HepG2 (cell line): ENCODE results near the gene HPCAL4.

ENCODE experiments used
- ARID2 ChIP-seq: sonication (generic); formaldehyde crosslinking; IDR thresholded peaks from 2 replicates; pipeline ENCODE4 v1.8.1; 2022; ENCODE audit warnings: mild to moderate bottlenecking, missing genetic modification reagents, borderline replicate concordance
- CTCF ChIP-seq: sonication (generic); formaldehyde crosslinking; IDR thresholded peaks from 2 replicates; pipeline ENCODE4 v1.5.0; 2020; ENCODE audit warnings: mild to moderate bottlenecking, missing genetic modification reagents, moderate library complexity
- EP300 ChIP-seq, 3 experiments: sonication (generic) in 1 of 3; formaldehyde crosslinking in 1 of 3; IDR thresholded peaks; 2 replicates each; pipeline versions ENCODE4 v1.5.1 to v1.6.1; 2011 to 2020; ENCODE audit warnings: low read depth in 2 of 3, low read length in 2 of 3, borderline replicate concordance in 1 of 3, improper control_type of control experiment in 1 of 3, mild to moderate bottlenecking in 1 of 3, missing genetic modification reagents in 1 of 3, moderate library complexity in 1 of 3
- GZF1 ChIP-seq: sonication (generic); formaldehyde crosslinking; IDR thresholded peaks from 2 replicates; pipeline ENCODE4 v1.5.1; 2020; ENCODE audit warnings: mild to moderate bottlenecking, missing genetic modification reagents
- IRF9 ChIP-seq: sonication (generic); formaldehyde crosslinking; IDR thresholded peaks from 2 replicates; pipeline ENCODE4 v1.8.0; 2022; ENCODE audit warnings: missing genetic modification reagents, mild to moderate bottlenecking, borderline replicate concordance
- MXI1 ChIP-seq: IDR thresholded peaks from 3 replicates; pipeline ENCODE4 v1.6.1; 2012; ENCODE audit warnings: low read depth, low read length, inconsistent platforms, borderline replicate concordance
- NR3C1 ChIP-seq: sonication (generic); formaldehyde crosslinking; IDR thresholded peaks from 2 replicates; pipeline ENCODE4 v1.4.0; 2020; ENCODE audit warnings: missing genetic modification reagents
- SMC3 ChIP-seq: IDR thresholded peaks from 2 replicates; pipeline ENCODE4 v1.6.1; 2011; ENCODE audit warnings: low read length, improper control_type of control experiment
- SP1 ChIP-seq, 2 experiments: fragments of 450-650 bp in 1 of 2; sonication (generic) in 1 of 2; formaldehyde crosslinking in 1 of 2; IDR thresholded peaks; 2 replicates each; pipeline versions ENCODE4 v1.4.0 to v1.6.1; 2016 to 2020; ENCODE audit warnings: missing genetic modification reagents in 1 of 2
- YY1 ChIP-seq: IDR thresholded peaks from 2 replicates; pipeline ENCODE4 v1.6.1; 2011; ENCODE audit warnings: low read length, low read depth, moderate library complexity, mild to moderate bottlenecking; ENCODE audit not compliant: insufficient read depth, insufficient replicate concordance
- ZFP1 ChIP-seq: IDR thresholded peaks from 2 replicates; pipeline ENCODE4 v1.6.1; 2016
- ZNF207 ChIP-seq: fragments of 450-650 bp; IDR thresholded peaks from 2 replicates; pipeline ENCODE4 v1.6.1; 2016; ENCODE audit warnings: antibody characterized with exemption, borderline replicate concordance
- ZNF878 ChIP-seq: sonication (generic); formaldehyde crosslinking; IDR thresholded peaks from 2 replicates; pipeline ENCODE4 v1.8.1; 2023; ENCODE audit warnings: mild to moderate bottlenecking, missing genetic modification reagents, moderate library complexity

- TF ChIP-seq MXI1, result no peak
- no peak for TF ChIP-seq ZNF207
- no peak for TF ChIP-seq CTCF (CRISPR knock-in tag)
- no peak for TF ChIP-seq GZF1
- TF ChIP-seq SP1 (IDR thresholded peaks at IDR 0.05), result no peak
- TF ChIP-seq SP1 (CRISPR knock-in tag; IDR thresholded peaks at IDR 0.05), result no peak
- no peak for TF ChIP-seq YY1
- no peak for TF ChIP-seq ZNF878 (CRISPR knock-in tag)
- no peak for TF ChIP-seq ARID2 (CRISPR knock-in tag)
- no peak for TF ChIP-seq NR3C1 (CRISPR knock-in tag)
- no peak for TF ChIP-seq ZFP1
- no peak for TF ChIP-seq IRF9
- no peak for TF ChIP-seq SMC3
- TF ChIP-seq EP300 (IDR thresholded peaks at IDR 0.05; ENCODE audit: low read depth in 2 of 2, low read length in 2 of 2), result no peak
- no peak for TF ChIP-seq EP300 (CRISPR knock-in tag; IDR thresholded peaks at IDR 0.05; ENCODE audit: borderline replicate concordance)
Observed at GRCh38 chr1:39733161-39733560, 41.9 kb upstream of the HPCAL4 start.
